Measurements from ENCODE around the gene USP6NL.

- TF ChIP-seq STAT6 (CRISPR knock-in tag; IDR thresholded peaks at IDR 0.05) (no peak), CTCF (IDR thresholded peaks at IDR 0.05 in 2 of 3, conservative IDR thresholded peaks at IDR 0.05 in 1 of 3; ENCODE audit: insufficient read depth in 2 of 3, low read depth in 1 of 3, low read length in 3 of 3) (no peak), TAF1 (IDR thresholded peaks at IDR 0.05; ENCODE audit: control insufficient read depth, extremely low read depth, insufficient read depth, low read length, severe bottlenecking) (no peak), EZH2 (IDR thresholded peaks at IDR 0.05; ENCODE audit: borderline replicate concordance, low read depth, low read length) (no peak), NFE2 (IDR thresholded peaks at IDR 0.05; ENCODE audit: low read depth) (no peak), CREB1 (IDR thresholded peaks at IDR 0.05) (no peak), CREB1 (CRISPR knock-in tag; IDR thresholded peaks at IDR 0.05) (no peak), NKRF (IDR thresholded peaks at IDR 0.05; ENCODE audit: borderline replicate concordance) (no peak), NBN (IDR thresholded peaks at IDR 0.05; ENCODE audit: low read depth) (no peak)
Observed at GRCh38 chr10:11510736-11511135, 100.7 kb downstream of the USP6NL start.
